Iris pigment epithelial cell (primary cell): ENCODE data around the gene TP73.
A peak's percentile ranks its signal among the peaks of the same experiment; 100 is the strongest.

Experiments used
- DNase-seq: peaks from one replicate; pipeline ENCODE4 v3.0.0-alpha.2; 2011; ENCODE audit warnings: low read depth

TP73 gene

GRCh38 chr1:3673381-3674099 is 21.2 kb downstream of the TP73 start:
- DNase-seq, result no peak

GRCh38 chr1:3674100-3675094 is 22.1 kb downstream of the TP73 start:
- DNase-seq, result no peak

- no peak for DNase-seq
These were observed 23.1 kb downstream of the TP73 start for GRCh38 chr1:3675436-3675835.

GRCh38 chr1:3676581-3677470 is 24.5 kb downstream of the TP73 start:
- no peak for DNase-seq

GRCh38 chr1:3677484-3677883 is 25.2 kb downstream of the TP73 start:
- no peak for DNase-seq

GRCh38 chr1:3678361-3679097 is 26.2 kb downstream of the TP73 start:
- DNase-seq, result no peak

- DNase-seq, result no peak
These were observed 26.8 kb downstream of the TP73 start for GRCh38 chr1:3679098-3679555.

GRCh38 chr1:3679799-3680453 is 27.6 kb downstream of the TP73 start:
- DNase-seq, result no peak

GRCh38 chr1:3680488-3681230 is 28.3 kb downstream of the TP73 start:
- no peak for DNase-seq

- no peak for DNase-seq
These were observed 29.0 kb downstream of the TP73 start for GRCh38 chr1:3681231-3681897.

GRCh38 chr1:3681898-3682806 is 29.8 kb downstream of the TP73 start:
- DNase-seq, result no peak

GRCh38 chr1:3683197-3683596 is 30.9 kb downstream of the TP73 start:
- no peak for DNase-seq

- peak; percentile 26 for DNase-seq
These were observed 31.7 kb downstream of the TP73 start for GRCh38 chr1:3683992-3684391.

- DNase-seq, result no peak
These were observed 32.9 kb downstream of the TP73 start for GRCh38 chr1:3685222-3685621.

GRCh38 chr1:3685906-3686305 is 33.6 kb downstream of the TP73 start:
- DNase-seq, result no peak

- DNase-seq, result no peak
These were observed 35.2 kb downstream of the TP73 start for GRCh38 chr1:3687504-3687903.

- no peak for DNase-seq
These were observed 36.2 kb downstream of the TP73 start for GRCh38 chr1:3688356-3689137.
